Gastrocnemius medialis (tissue), 4 donors: ENCODE data around the gene SSTR5.

Source experiments
- CTCF ChIP-seq, 5 experiments: fragments of 450-650 bp in 3 of 5; fragments of 200-600 bp in 2 of 5; sonication (generic) in 2 of 5; IDR thresholded peaks in 4 of 5; conservative IDR thresholded peaks in 1 of 5; 1 replicate in 4 of 5; 2 replicates in 1 of 5; pipeline ENCODE4 v1.5.1; 2016 to 2019; ENCODE audit warnings: antibody characterized with exemption in 5 of 5, mild to moderate bottlenecking in 3 of 5, moderate library complexity in 3 of 5
- POLR2A ChIP-seq, 2 donors: fragments of 450-650 bp; IDR thresholded peaks; one replicate each; pipeline ENCODE4 v1.6.1; 2017; ENCODE audit warnings: antibody characterized with exemption in 2 of 2, mild to moderate bottlenecking in 2 of 2, moderate library complexity in 2 of 2

- TF ChIP-seq CTCF (IDR thresholded peaks at IDR 0.05 in 4 of 5, conservative IDR thresholded peaks at IDR 0.05 in 1 of 5) (no peak), POLR2A (IDR thresholded peaks at IDR 0.05) (no peak)
Measured at GRCh38 chr16:1030473-1030901, 42.1 kb upstream of the SSTR5 start.
